Stomach (tissue), 9 donors: ENCODE data around the gene CYP4F8. TPM values are rescaled to one million over a fixed set of nuclear protein-coding genes. Genes with fewer than 3 reads are reported as not detected.
"Not testable (repeated sequence)": the region's sequence is repeated elsewhere in the genome, so short reads cannot be mapped to it uniquely, and the experiment has no call there.

Experiments
- DNase-seq, 2 donors: peaks; one replicate each; pipeline versions ENCODE4 v3.0.0 to v3.0.0-alpha.2; 2013 to 2019
- H3K27ac ChIP-seq, 5 donors: fragments of 200-600 bp in 4 of 5; sonication (generic) in 4 of 5; one replicate each; pipeline ENCODE4 v1.5.1; 2013 to 2019; ENCODE audit warnings: mild to moderate bottlenecking in 1 of 5, moderate library complexity in 1 of 5
- H3K27me3 ChIP-seq, 3 donors: fragments of 200-600 bp; sonication (generic); one replicate each; pipeline ENCODE4 v1.5.1; 2017 to 2019; ENCODE audit warnings: mixed run types in 1 of 3
- H3K36me3 ChIP-seq, 4 donors: fragments of 200-600 bp; sonication (generic); 1 replicate in 3 of 4; 2 replicates in 1 of 4; pipeline ENCODE4 v1.5.1; 2016 to 2019
- H3K4me1 ChIP-seq, 4 donors: fragments of 200-600 bp; sonication (generic); one replicate each; pipeline ENCODE4 v1.5.1; 2016 to 2019
- H3K4me3 ChIP-seq, 4 donors: fragments of 200-600 bp; sonication (generic) in 3 of 4; one replicate each; pipeline ENCODE4 v1.5.1; 2016 to 2019; ENCODE audit warnings: mild to moderate bottlenecking in 1 of 4
- H3K9me3 ChIP-seq, 4 donors: fragments of 200-600 bp; sonication (generic); one replicate each; pipeline ENCODE4 v1.5.1; 2016 to 2019
- EP300 ChIP-seq: sonication (generic); formaldehyde crosslinking; IDR thresholded peaks from one replicate; pipeline ENCODE4 v1.6.1; 2017; ENCODE audit warnings: antibody characterized with exemption
- POLR2A ChIP-seq, 4 donors: fragments of 450-650 bp; IDR thresholded peaks; one replicate each; pipeline ENCODE4 v1.6.1; 2016; ENCODE audit warnings: antibody characterized with exemption in 4 of 4, control low read depth in 2 of 4, mild to moderate bottlenecking in 1 of 4, moderate library complexity in 1 of 4
- POLR2AphosphoS5 ChIP-seq, 3 donors: sonication (generic); formaldehyde crosslinking; IDR thresholded peaks; one replicate each; pipeline ENCODE4 v1.6.1; 2016; ENCODE audit warnings: antibody characterized with exemption in 3 of 3
- WGBS, 5 donors: extraction: QIAGEN DNeasy Blood & Tissue Kit in 3 of 5; methylation state at CpG; one replicate each; pipeline versions ENCODE4 v1.1.5 to v1.1.7; 2013 to 2018; 5-methylcytosine and 5-hydroxymethylcytosine counted together
- intact Hi-C: fragments of 100-400 bp; cut with DNase I; formaldehyde crosslinking; loops from one replicate; pipeline ENCODE4 v1.15.1; 2023; ENCODE audit warnings: low total_unique reads
- polyA plus RNA-seq, 3 donors: library from polyadenylated mRNA; stranded (reverse); fragments of 200-250 nt; gene quantifications; one replicate each; pipeline ENCODE4 v1.2.3, GENCODE V29; 2013
- total RNA-seq, 5 donors: library from RNA; depleted of rRNA; stranded (reverse); fragments of >200 nt; gene quantifications; one replicate each; pipeline versions ENCODE4 v1.1.0 to v1.2.3, GENCODE V29; 2014 to 2016
- TF ChIP-seq, protein P1 (sequence below), 7 experiments: fragments of 450-650 bp in 4 of 7; fragments of 200-600 bp in 3 of 7; sonication (generic) in 3 of 7; IDR thresholded peaks; one replicate each; pipeline ENCODE4 v1.5.1; 2016 to 2019; ENCODE audit warnings: antibody characterized with exemption in 7 of 7, control low read depth in 2 of 7, mild to moderate bottlenecking in 1 of 7
- donor health status: healthy with polysubstance abuse.
- donor health status: Bipolar disorder and iron deficiency.
- donor health status: healthy.

CYP4F8 gene
- total and polyA plus RNA-seq, 8 donors: not detected

DNA sequence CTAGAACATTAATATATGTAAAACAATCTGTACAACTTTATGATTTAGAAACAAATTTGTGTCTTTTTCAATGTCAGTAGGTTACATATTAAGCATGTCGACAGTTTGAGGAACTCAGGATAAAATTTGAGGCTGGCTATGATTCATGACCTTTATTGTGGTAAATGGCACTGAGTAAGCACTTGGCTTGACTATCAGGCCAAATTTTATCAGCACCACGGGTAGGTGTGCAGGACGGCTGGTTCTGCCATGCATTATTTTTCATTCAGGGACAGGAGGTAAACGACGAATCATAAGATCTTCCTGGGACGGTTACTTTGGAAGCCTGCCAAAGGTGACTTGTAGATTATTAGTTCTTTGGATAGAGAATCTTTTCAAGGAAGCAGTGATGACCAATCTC is 19.9 kb upstream of the CYP4F8 start:
- DNase-seq: no peak
- TF ChIP-seq EP300: no peak
- TF ChIP-seq, protein P1, sequence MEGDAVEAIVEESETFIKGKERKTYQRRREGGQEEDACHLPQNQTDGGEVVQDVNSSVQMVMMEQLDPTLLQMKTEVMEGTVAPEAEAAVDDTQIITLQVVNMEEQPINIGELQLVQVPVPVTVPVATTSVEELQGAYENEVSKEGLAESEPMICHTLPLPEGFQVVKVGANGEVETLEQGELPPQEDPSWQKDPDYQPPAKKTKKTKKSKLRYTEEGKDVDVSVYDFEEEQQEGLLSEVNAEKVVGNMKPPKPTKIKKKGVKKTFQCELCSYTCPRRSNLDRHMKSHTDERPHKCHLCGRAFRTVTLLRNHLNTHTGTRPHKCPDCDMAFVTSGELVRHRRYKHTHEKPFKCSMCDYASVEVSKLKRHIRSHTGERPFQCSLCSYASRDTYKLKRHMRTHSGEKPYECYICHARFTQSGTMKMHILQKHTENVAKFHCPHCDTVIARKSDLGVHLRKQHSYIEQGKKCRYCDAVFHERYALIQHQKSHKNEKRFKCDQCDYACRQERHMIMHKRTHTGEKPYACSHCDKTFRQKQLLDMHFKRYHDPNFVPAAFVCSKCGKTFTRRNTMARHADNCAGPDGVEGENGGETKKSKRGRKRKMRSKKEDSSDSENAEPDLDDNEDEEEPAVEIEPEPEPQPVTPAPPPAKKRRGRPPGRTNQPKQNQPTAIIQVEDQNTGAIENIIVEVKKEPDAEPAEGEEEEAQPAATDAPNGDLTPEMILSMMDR (IDR thresholded peaks at IDR 0.05): no peak
- no peak for TF ChIP-seq POLR2AphosphoS5 (IDR thresholded peaks at IDR 0.05)
- TF ChIP-seq POLR2A (IDR thresholded peaks at IDR 0.05): no peak
- Histone ChIP-seq H3K4me1 (no peaks in the 10 kb centered on the region), H3K4me3 (no peak overlapping the region), H3K9me3 (peaks cover 0 to 22% (median 15%) of the 10 kb centered on the region in 4 donors), H3K27ac (no peak overlapping the region), H3K36me3 (no peaks in the 10 kb centered on the region), H3K27me3 (peaks cover 0 to 18% (median 8%) of the 10 kb centered on the region in 3 donors)
- intact Hi-C loops: no loop called here
- 18 to 32% (median 21%) methylated on average over 6 of the region's 6 CpGs for WGBS, 5 donors

DNA sequence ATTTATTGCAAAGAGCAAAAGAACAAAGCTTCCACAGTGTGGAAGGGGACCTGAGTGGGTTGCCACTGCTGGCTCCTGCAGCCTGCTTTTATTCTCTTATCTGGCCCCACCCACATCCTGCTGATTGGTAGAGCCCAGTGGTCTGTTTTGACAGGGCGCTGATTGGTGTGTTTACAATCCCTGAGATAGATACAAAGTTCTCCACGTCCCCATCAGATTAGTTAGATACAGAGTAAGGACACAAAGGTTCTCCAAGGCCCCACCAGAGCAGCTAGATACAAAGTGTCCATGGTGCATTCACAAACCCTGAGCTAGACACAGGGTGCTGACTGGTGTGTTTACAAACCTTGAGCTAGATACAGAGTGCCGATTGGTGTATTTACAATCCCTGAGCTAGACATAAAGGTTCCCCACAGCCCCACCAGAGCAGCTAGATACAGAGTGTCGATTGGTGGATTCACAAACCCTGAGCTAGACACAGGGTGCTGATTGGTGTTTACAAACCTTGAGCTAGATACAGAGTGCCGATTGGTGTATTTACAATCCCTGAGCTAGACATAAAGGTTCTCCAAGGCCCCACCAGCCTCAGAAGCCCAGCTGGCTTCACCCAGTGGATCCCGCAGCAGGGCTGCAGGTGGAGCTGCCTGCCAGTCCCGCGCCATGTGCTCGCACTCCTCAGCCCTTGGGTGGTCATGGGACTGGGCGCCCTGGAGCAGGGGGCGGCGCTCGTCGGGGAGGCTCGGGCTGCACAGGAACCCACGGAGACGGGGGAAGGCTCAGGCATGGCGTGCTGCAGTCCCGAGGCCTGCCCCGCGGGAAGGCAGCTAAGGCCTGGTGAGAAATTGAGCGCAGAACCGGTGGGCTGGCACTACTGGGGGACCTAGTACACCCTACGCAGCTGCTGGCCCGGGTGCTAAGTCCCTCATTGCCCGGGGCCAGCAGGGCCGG is 6.8 kb upstream of the CYP4F8 start:
- WGBS, 5 donors: 83 to 89% (median 86%) methylated on average over 22 to 27 of the region's 27 CpGs
- H3K27me3 ChIP-seq, H3K4me1 ChIP-seq, H3K9me3 ChIP-seq, H3K36me3 ChIP-seq, intact Hi-C loops, DNase-seq, H3K4me3 ChIP-seq, H3K27ac ChIP-seq: not testable (repeated sequence)

DNA sequence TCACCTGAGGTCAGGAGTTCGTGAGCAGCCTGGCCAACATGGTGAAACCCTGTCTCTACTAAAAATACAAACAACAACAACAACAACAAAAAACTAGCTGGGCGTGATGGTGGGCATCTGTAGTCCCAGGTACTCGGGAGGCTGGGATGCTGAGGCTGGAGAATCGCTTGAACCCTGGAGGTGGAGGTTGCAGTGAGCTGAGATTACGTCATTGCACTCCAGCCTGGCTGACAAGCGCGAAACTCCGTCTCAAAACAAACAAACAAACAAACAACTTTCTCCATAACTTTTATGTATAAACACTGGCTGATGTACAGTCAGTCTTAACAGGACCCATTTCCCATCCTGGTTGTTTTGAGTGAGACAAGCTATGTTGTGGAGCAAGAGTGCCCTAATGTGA is 5.8 kb upstream of the CYP4F8 start:
- intact Hi-C loops: no loop called here
- Histone ChIP-seq H3K27me3 (peaks cover 0 to under 1% (median 0%) of the 10 kb centered on the region in 3 donors), H3K27ac (no peak overlapping the region), H3K4me3 (no peak overlapping the region), H3K9me3 (no peaks in the 10 kb centered on the region), H3K36me3 (no peaks in the 10 kb centered on the region), H3K4me1 (no peaks in the 10 kb centered on the region)
- TF ChIP-seq POLR2AphosphoS5 (IDR thresholded peaks at IDR 0.05): no peak
- no peak for TF ChIP-seq EP300
- TF ChIP-seq, protein P1 (IDR thresholded peaks at IDR 0.05): no peak
- TF ChIP-seq POLR2A (IDR thresholded peaks at IDR 0.05): no peak
- 78 to 84% (median 81%) methylated on average over 8 of the region's 8 CpGs for WGBS, 5 donors
- DNase-seq: no peak

DNA sequence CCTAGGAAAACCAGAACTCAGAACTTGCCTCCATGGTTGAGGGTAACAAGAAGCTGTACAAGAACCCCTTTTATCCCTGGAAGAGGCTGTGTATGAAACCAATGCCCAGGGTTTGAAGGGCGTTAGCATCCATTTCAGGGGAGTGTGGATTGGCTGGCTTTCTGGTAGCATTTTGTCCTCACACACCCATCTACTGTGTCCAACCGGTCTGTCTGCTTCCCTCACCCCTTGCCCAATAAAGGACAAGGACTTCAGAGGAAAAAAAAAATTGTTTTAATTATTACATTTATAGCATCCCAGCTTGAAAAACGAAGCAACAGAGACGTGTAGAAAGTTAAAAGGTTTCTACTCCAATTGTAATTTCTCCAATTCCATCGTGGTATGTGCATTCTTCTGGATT is 2.7 kb upstream of the CYP4F8 start:
- H3K36me3 ChIP-seq: no peaks in the 10 kb centered on the region
- intact Hi-C loops: no loop called here
- no peaks in the 10 kb centered on the region for H3K9me3 ChIP-seq
- no peaks in the 10 kb centered on the region for H3K4me1 ChIP-seq
- H3K27ac ChIP-seq: no peak overlapping the region
- TF ChIP-seq POLR2A (IDR thresholded peaks at IDR 0.05) (no peak), EP300 (no peak), POLR2AphosphoS5 (IDR thresholded peaks at IDR 0.05) (no peak)
- TF ChIP-seq, protein P1 (IDR thresholded peaks at IDR 0.05): no peak
- DNase-seq: no peak
- no peak overlapping the region for H3K4me3 ChIP-seq
- peaks cover 0 to 6% (median 0%) of the 10 kb centered on the region in 3 donors for H3K27me3 ChIP-seq
- WGBS, 5 donors: 45 to 64% (median 55%) methylated on average over 5 of the region's 5 CpGs

DNA sequence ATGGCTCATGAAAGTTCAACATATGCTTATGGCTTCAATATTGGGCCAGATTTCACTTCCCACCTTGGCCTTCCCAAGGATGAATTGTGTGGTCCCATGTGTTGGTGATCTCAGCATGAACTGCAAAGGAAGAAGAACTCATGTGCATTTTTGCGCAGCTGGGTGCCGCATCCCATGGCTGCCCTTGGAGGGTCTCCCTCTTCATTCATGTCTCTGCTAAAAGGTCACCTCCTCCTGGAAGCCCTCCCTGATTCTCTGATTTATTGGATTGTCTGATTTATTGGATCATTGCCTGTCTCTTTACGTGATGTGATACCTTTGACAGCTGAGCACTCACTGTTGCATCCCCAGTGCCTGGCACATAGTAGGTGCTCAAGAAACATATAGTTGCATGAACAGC is 1.7 kb upstream of the CYP4F8 start:
- H3K36me3 ChIP-seq: no peaks in the 10 kb centered on the region
- H3K27me3 ChIP-seq: peaks cover 0 to 14% (median 0%) of the 10 kb centered on the region in 3 donors
- H3K9me3 ChIP-seq: no peaks in the 10 kb centered on the region
- DNase-seq: no peak
- no peak overlapping the region for H3K27ac ChIP-seq
- H3K4me1 ChIP-seq: no peaks in the 10 kb centered on the region
- TF ChIP-seq EP300 (no peak), POLR2A (IDR thresholded peaks at IDR 0.05) (no peak), POLR2AphosphoS5 (IDR thresholded peaks at IDR 0.05) (no peak)
- TF ChIP-seq, protein P1 (IDR thresholded peaks at IDR 0.05): no peak
- H3K4me3 ChIP-seq: no peak overlapping the region
- intact Hi-C loops: no loop called here
- WGBS, 5 donors: 88 to 98% (median 92%) methylated on average over 3 of the region's 3 CpGs
